HG03575 (cell line): Measurements from ENCODE around the gene MAML1.
"Not testable (repeated sequence)": the region's sequence is repeated elsewhere in the genome, so short reads cannot be mapped to it uniquely, and the experiment has no call there.

Source experiments
- ATAC-seq: cut with Tn5 transposase; IDR thresholded peaks from one replicate; pipeline ENCODE4 v1.9.1; 2021; ENCODE audit not compliant: unreplicated experiment, insufficient number of reproducible peaks, low FRiP score; ENCODE audit errors: extremely low read depth

Gene MAML1

DNA sequence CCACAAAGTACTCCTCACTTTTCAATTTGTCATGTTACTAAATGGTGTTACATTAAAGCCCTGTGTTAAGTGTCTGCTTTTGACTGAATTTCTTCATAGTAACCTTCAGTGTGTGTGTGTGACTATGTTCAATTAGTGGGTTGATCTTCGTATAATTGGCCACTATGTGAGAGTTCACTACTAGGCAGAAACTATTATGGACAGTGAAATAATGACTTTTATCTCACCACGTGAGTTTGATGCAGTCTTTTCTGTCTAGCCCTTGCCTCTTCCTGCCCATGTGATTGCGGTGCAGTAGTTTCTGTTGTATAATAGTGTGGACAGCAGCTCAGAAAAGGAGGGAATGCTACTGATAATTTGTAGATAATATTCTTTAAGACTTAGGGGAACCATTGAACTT is 1.8 kb upstream of the MAML1 start:
- no peak for ATAC-seq

DNA sequence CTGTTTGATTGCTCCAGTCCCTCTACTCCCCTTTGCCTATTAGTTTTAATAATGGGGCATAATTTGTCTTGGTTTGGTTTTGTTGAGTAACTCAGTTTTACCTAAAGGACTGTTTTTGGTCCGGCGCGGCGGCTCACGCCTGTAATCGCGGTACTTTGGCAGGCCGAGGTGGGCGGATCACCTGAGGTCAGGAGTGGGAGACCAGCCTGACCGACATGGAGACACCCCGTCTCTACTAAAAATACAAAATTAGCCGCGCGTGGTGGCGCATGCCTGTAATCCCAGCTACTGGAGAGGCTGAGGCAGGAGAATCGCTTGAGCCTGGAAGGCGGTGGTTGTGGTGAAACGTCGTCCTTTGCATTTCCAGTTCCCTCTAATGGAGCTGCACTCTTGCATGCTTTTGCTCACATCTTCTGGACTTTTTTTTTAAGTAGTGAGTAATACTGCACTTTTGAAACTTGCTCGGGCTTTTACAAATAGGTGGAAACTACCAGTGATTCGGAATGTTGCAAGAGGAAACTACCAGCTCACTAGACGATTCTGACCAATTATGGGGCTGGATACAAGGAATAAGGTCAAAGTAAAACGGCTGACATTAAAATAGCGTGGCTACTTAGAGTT is 721 bp upstream of the MAML1 start:
- ATAC-seq = peak; percentile 14

DNA sequence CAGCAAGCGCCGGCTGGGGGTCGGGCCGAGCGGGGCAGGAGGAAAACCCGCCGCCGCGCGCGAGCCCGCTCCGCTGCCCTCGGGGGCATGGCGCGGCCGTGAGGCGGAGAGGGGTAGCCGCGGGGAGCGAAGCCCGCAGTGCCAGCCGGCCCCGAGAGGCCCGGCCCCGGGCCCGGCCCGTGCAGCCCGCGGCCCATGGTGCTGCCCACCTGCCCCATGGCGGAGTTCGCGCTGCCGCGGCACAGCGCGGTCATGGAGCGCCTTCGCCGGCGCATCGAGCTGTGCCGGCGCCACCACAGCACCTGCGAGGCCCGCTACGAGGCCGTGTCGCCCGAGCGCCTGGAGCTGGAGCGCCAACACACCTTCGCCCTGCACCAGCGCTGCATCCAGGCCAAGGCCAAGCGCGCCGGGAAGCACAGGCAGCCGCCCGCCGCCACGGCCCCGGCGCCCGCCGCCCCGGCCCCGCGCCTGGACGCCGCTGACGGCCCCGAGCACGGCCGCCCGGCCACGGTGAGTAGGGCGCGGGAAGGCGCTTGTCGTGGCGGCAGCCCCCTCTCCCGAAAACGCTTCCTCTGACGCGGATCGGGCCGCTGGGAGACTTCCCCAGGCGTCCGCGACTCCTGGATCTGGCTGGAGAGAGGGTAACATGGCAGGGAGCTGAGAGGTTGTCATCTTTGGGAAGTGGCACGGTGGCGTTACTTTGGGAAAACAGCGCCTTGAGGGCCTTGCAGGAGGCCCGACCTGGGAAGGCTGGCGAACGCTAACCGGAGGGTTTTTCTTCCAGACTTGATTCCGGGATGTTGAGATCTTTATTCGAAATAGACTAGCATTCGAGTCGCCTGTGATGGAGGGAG is 523 bp downstream of the MAML1 start:
- no peak for ATAC-seq

DNA sequence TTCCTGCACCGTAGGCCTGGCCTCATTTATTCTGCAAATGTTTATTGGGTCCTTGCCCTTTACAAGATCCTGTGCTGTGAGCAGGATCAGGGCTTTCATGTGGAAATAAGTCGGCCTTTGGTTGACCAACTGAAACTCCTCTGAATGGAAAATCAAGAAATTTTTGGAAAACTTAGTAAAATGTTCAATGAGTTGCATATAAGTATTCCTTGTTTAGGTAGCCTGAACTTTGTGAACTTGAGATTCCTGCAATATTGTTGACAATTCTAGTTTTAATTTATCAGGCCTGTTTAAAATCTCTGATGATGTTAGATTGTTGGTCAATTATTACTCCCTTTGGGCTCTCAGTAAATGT is 1.1 kb downstream of the MAML1 start:
- ATAC-seq = no peak

DNA sequence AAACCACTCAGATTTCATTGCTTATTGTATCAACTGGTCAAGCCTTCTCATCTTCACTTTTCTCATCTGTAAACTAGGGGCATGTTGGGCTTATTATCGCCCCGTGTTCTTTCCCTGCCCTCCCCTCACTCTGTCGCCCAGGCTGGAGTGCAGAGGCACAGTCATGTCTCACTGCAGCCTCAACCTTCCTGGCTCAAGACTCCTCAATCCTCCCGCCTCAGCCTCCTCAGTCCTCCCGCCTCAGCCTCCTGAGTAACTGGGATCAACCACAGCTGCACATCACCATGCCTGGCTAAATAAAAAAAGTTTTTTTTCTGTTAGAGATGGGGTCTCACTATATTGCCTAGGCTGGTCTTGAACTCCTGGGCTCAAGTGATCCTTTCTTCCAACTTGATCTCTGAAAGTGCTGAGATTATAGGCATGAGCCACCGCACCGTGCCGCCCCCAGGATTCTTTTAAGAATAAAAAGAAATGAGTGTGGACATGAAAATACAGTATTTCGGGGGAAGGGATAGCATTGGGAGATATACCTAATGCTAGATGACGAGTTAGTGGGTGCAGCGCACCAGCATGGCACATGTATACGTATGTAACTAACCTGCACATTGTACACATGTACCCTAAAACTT is 2.0 kb downstream of the MAML1 start:
- ATAC-seq = no peak

DNA sequence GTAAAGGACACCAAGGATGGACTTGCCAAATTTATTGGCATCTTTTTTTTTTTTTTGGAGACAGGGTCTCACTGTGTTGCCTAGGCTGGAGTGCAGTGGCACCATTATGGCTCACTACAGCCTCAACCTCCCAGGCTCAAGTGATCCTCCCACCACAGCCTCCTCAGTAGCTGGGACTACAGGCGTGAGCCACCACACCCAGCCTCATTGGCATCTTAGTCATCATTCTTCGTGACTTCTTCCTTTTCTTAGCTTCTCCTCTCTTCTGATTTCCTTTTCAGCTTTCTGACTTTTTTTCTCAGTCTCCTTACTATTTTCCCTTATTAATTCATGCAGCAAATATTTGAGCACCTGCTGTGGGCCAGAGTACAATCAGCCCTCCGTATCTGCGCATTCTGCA is 6.1 kb downstream of the MAML1 start:
- no peak for ATAC-seq

DNA sequence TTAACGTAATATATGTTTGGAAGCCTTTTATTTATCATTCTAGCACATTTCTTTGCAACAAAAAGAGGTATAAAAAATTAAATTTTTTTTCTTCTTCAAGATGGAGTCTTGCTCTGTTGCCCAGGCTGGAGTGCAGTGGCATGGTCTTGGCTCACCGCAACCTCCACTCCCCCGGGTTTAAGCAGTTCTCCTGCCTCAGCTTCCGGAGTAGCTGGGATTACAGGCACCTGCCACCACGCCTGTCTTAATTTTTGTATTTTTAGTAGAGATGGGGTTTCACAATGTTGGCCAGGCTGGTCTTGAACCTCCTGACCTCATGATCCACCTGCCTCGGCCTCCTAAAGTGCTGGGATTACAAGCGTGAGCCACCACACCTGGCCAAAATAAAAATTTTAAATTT is 11.5 kb downstream of the MAML1 start:
- ATAC-seq = not testable (repeated sequence)

DNA sequence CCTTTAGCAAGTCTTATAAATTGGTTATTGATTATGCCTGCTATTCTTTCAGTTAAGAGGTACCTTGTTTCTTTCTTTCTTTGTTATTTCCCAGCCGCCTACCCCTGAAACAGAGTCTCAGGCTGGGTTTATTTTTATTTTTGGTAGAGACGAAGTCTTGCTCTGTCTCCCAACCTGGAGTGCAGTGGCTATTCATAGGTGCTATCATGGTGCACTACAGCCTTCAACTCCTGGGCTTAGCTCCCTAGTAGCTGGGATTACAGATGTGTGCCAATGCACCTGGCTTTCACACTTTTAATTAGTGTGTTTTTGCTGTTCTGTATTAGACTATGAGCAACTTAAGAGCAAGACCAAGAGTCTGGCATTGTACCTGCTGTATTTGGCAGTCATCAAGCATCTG is 14.2 kb downstream of the MAML1 start:
- no peak for ATAC-seq

DNA sequence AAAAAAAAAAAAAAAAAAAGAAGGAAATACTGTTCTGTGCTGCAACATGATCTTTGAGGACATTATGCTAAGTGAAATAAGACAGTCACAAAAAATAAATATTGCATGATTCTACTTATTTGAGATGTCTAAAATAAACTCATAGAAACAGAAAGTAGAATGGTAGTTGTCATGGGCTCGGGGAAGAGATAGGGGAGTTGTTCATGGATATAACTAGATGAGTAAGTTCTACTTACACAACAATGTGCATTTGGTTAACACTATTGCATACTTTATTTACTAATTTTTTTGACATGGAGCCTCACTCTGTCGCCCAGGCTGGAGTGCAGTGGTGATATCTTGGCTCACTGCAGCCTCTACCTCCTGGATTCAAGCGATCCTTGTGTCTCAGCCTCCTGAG is 15.2 kb downstream of the MAML1 start:
- no peak for ATAC-seq

DNA sequence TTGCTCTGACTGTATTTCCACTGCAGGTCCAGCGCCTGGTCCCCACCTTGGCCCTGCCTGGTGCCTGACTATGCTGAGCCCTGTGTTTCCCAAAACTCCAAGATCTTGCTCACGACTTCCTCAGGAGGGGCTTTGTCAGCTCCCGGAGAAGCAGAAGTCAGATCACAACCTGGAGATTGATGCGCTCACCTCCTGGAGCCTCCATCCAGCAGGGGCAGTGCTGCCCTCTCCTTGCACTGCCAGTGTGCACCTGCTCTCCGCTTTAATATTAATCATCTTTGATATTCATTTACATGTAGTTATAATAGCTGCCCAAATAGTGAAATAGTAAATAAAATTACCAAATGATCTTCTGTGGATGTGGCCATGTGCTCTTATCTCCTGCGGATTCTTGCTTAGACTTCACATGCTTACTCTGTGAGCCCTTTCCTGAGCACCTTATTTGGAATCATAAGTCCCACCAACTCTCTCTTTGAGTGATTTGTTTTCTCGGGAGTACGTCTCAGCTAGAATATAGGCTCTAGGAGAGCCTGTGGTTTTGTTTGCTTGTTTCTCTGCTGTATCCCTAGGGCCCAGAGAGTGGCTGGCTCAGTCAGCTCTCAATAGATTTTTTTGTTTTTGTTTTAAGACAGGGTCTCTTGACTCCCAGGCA is 17.4 kb downstream of the MAML1 start:
- no peak for ATAC-seq

DNA sequence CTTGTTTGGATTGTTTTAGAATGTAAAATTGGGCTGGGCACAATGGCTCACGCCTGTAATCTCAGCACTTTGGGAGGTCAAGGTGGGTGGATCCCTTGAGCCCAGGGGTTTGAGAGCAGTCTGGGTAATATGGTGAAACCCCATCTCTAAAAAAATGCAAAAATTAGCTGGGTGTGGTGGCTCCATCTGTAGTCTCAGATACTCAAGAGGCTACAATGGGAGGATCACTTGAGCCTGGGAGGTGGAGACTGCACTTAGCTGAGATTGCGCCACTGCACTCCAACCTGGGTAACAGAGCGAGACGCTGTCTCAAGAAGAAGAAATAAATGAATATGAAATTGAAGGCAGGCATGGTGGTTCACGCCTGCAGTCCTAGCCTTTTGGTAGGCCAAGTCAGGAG is 21.3 kb downstream of the MAML1 start:
- no peak for ATAC-seq

DNA sequence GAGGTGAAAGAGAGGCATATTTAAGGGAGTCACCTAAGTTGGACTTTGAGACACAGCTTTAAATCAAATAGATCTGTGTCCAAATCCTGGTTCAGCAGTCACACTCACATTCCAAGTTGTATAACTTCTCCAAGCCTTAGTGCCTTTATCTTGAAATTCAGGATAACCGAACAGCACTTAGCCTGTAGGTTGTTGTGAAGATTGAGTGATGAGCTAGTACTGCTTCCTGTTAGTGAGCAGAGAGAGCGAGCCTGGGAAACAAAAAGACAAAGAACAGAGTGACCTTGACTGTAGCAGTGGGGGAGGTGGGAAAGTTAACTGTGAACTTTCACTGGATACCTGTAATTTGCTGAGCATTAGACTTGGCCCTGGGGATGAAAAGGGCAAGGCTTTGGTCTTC is 22.4 kb downstream of the MAML1 start:
- no peak for ATAC-seq

DNA sequence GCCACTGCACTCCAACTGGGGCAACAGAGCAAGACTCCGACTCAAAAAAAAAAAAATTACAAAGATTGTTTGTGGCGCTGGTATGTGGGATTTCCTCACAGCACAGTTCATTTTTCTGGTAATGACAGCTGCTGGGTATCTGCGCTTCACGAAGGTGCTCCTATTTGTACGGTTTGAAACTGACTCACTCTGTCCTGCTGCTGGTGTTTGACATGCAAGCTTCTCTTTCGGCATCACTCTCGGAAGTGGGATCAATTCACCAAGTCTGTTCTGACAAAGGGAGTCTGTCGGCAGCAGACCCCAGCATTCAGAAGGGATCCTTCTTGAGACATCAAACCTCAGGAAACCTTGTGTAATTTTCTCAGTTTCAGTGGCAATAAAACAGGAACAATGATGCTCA is 26.3 kb downstream of the MAML1 start:
- ATAC-seq = no peak

DNA sequence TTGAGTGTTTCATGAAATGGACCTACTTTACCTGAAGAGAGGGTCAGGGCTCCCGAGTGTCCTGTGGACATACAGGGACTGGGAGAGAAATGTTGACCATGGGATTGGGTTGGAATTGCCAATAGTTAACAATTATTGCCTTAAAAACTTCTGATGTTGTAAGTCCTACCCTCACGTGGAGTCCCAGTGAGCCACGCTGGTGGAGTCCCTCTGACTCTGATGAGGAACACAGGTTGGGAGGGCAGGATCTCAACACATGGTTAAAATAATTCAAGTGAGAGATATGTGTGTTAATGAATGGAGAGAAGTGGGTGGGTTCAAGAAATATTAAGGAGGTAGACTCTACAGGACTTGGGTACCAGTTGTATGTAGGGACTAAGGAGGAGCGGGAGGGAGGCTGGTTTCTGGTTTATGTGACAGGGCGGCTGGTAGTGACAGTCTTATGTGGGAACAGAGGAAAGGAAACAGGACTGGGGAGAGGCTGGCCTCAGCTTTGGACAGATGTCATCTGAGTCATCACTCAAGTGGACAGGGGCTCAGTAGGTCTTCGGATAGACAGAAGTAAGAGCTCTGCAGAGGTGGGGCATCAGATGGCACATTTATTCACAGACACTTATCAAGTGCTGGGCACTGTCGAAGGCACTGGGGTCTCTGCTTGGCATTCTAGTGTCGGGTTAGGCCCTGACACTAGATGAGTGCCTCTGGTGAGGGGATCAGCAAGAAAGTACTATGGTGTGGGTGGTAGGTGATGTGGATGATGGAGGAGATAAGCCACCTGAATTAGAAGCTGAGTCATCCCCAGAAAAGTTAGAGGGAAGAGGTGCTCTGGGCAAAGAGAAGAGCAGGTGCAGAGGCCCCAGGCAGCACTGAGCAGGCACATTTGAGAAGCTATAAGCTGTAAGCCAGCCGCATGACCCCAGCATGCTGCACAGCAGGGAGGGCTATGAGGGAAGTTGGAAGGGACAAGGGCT is 27.2 kb downstream of the MAML1 start:
- no peak for ATAC-seq

DNA sequence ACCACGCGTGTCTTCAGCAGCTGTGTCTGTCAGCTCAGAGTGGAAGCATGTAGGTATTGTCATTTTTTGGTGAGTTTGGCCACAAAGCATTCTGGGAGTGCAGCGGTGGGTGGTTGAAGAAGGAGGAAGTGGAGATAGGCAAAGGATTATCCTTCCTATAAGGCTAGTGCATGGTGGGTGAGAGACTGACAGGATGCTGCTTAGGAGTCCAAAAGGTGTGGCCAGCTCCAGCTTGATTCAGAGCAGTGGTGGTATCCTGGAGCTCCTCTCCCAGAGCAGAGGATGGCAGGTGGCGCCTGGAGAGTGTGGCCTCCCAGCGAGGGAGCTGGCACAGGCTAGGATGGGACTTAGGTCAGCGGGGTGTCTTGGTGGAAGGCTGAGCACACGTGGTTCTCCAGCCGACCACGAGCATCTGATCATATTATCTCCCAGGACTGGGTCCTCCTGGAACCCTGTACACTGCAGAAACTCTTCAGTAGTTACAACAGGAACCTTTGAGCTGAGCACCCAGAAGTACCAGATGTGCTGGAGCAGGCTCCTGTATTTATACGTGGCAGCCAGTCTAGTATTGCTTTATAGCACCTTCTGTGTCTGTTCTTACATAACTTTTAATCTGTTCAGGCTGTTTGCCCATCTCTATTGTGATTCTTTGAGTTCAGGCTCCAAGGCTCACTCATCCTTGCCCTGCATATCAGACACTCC is 29.6 kb downstream of the MAML1 start:
- no peak for ATAC-seq

DNA sequence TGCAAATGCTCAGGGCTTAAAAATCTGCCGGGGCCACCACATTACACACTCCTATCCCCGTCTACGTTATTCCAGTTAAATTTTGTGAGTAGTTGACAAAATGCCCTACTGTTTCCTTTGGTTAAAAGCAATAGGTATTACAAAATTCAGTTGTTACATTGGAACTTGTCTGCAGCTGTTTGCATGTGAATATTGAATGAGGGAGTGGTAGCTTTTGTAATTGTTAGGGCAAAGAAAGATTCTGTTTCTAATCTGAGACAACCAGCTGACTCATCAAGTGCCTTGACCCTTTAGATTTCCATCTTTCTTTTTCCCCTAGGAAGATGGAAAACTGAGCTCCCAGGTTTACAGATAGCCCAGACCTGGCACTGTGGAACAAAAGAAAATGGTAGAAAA is 30.2 kb downstream of the MAML1 start:
- ATAC-seq = no peak

DNA sequence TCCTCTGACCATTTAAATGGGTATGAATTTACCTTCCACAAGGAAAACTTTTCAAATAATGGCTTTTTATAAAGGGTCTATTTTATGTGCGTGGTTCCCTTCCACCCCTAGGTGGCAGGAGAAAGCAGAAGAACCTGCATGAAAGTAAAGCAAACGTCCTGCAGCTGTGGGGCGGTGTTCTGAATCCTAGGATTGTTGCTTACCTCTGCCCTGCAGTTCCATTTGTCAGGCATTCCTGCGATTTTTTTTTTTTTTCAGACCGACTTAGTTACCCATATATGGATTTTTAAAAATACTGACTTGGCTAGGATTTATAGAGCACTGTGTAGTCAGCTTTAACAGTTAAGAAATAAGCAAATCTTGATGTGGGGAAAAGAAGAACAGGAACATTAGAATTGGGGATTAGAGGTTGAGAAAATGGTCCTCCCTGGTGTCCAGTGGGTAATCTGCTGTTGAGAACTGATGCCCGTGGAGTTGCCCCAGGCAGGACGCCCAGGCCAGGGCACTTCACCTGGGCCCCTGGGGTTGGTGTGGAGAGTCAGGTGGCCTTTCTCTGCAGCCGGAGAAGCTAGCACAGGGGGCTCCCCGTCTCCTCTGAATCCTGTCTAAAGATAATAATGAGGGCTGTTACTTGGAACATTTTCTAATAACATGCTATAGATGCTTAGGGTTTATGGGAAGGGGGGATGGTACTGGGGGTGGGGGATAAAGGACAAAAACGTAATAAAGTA is 30.8 kb downstream of the MAML1 start:
- ATAC-seq = no peak

DNA sequence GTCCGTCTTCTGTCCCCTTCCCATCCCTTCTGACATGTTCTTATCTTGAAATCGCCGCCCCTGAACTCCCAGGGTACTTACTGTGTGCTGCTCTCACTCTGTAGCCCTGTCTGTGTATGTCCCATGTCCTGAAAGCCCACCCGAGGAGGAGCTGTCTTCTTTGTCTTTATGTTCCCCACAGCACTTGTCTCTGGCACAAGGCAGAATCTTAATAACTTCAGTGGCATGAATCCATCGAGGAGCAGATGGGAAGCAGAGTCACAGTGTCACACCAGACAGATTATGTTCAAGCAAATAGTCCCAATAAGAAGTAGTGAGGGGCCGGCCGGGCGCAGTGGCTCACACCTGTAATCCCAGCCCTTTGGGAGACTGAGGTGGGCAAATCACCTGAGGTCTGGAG is 31.4 kb downstream of the MAML1 start:
- no peak for ATAC-seq
